Stimulated activated CD8-positive, alpha-beta memory T cell treated with anti-CD3 and anti-CD28 coated beads, Interleukin-4, amount 100 ng/mL, for 1 hour (primary cell): ENCODE data around the gene TAOK3.
"Not testable (repeated sequence)": the region's sequence is repeated elsewhere in the genome, so short reads cannot be mapped to it uniquely, and the experiment has no call there.

Source experiments
- DNase-seq, 2 donors: peaks; one replicate each; pipeline ENCODE4 v3.0.0-alpha.2; 2020; ENCODE audit warnings: low read depth in 2 of 2, low spot score in 1 of 2

Gene TAOK3

DNA sequence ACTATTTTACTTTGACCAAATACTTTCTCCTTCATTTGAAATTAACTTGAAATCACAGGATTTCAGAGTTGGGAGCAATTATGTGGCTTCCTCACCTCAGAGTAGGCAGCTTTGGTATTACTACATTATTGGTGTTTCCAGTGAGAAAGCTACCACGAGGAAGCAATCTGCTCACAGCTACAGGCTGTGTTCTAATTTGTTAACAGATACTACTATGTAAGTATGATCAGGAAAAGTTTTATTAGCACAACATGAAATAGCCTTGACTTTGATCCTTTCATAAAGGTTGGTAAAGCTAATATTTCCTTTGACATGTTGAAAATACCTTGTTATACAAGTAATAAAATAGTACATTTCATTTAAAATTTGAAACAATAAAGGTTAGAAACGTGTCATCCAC is 30.6 kb downstream of the TAOK3 start:
- no peak for DNase-seq

DNA sequence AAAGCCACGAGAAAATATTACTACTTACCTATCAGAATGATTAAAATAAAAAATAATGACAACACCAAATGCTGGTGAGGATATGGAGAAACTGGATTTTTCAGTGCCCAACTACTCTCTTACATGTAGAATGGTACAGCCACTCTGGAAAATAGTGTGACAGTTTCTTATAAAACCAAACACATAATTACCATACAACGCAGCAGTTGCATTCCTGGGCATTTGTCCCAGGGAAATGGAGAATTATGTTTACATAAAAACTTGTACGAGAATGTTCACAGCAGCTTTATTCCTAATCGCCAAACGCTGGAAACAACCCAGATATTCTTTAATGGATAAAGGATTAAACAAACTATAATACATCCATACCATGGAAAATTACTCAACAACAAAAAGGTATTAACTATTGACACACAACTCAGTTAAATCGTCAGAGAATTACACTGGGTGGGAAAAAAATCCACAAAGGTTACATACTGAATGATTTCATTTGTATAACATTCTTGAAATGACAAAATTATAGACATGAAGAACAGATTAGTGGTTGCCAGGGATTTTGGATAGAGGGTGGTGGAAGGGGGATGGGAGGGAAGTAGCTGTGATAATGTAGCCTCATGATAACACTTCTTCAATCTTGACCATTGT is 35.4 kb downstream of the TAOK3 start:
- DNase-seq, result no peak

DNA sequence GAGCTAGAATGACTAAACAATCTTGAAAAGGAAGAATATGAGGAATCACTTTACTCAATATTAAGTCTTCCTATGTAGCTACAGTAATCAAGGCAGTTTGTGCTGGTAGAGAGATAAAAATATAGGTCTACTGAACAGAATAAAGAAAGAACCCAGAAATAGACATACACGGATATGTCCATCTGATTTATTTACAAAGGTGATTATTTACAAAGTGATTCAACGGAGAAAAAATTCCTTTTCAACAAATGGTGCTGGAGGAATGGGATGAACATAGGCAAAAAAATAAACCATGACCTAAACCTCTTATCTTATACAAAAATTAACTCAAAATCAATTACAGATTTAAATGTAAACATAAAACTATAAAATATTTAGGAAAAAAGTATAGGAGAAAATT is 36.6 kb downstream of the TAOK3 start:
- no peak for DNase-seq

DNA sequence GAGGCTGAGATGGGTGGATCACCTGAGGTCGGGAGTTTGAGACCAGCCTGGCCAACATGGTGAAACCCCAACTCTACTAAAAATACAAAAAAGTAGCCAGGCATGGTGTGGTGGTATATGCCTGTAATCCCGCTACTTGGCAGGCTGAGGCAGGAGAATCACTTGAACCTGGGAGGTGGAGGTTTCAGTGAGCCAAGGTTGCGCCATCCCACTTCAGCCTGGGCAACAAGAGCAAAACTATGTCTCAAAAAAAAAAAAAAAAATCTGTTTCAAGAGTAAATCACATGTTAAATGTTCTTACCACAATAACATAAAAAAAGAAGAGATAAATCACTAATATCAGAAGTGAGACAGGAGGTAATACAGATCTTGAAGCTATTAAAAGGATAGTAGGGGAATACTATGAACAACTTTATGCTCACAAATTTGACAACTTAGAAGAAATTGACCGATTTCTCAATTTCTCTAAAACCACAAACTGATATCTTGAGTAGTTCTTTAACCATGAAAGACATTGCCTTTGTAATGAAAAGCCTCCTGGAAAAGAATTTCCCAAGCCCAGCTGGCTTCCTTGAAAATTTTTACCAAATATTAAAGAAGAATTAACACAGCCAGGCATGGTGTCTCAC is 37.7 kb downstream of the TAOK3 start:
- no peak for DNase-seq

DNA sequence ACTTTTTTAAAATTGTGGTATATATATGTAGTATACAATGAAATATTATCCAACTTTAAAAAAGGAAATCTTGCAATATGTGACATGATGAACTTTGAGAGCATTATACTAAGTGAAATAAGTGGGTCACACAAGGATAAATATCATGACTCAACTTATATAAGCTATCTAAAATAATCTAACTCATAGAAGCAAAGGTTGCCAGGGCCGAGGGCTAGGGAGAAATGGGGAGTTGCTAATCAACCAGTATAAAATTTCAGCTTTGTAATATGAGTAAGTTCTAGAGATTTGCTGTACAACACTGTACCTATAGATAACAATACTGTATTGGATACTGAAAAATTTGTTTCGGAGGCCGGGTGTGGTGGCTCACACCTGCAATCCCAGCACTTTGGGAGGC is 38.5 kb downstream of the TAOK3 start:
- DNase-seq, result no peak

DNA sequence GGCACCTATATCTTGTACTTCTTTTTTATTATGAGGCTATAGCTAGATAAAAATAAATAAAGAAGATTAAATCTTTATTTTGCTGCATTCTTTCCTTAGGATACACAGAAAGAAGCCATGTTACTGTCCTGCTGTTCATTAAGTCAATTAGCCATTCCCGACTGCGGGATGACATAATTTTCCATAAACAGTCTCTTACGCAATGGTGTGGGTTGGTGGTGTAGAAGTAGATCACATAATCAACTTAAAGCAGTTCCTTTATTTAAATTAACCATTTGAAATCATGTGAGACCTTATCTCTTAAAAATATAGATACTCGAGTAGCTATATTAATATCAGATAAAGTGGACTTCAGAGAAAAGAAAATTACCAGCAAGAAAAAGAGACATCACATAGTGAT is 40.2 kb downstream of the TAOK3 start:
- no peak for DNase-seq

DNA sequence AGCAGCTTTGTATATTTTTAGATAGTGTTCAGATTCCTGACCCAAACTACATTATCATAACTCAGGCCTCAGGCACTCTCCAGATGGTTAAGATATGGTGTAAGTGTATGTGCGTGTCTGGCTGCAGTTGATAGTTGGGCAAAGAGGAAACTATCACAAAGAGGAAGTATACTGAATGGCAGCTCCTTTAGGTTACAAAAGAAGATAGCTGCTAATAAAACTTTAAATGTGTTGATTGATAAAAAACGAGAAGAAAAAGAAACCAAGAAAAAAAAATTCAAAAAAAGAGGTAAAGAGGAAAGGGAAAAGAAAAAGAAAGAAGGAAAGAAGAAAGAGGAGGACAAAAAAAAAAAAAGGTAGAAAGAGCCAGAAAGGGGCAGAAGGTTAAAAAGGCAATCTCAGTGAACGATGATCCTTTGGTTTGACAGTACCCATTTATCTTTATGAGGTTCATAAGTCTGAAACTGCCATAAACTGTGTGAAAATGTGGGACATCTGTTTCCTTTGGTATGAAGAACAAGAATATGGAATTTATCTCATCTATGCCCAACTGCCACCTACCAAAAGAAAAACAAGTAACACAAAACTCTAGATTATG is 42.2 kb downstream of the TAOK3 start:
- no peak for DNase-seq

DNA sequence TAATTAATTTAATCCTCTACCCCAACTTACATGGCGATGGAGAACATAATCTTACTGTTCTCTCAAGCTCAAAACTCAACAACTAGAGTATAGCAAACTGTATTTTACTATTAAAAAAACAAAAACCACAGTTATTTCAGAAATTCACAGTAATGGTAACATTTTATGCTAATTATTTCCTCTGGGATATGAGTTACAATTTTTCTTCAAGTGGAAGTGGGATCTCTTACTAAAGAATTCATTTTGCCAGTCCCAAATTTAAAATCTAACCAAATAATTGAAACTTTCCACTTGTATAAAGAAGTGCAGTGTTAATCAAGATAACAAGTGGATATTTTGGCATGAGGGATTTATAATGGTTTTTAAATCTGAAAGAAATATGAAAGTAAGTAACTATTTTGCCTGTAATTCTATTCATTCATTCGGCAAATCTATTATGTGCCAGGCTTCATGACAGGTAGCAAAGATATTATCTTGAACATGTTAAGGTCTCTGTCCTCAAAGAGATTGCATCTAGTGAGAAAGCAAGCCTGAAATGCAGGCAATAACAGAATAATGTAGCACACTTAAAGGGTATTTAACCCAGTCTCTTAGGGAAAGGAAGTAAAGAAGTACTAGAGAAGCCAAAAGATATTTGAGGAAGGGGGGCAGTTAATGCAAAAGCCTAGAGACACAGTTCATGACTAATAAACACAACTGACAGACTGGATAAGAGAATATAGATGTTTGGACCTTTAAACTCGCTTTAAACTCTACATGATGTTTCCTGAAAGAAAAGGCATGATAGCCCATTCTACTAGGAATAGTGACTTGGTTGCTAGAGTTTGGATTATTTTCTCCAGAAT is 44.0 kb downstream of the TAOK3 start:
- DNase-seq, result no peak

DNA sequence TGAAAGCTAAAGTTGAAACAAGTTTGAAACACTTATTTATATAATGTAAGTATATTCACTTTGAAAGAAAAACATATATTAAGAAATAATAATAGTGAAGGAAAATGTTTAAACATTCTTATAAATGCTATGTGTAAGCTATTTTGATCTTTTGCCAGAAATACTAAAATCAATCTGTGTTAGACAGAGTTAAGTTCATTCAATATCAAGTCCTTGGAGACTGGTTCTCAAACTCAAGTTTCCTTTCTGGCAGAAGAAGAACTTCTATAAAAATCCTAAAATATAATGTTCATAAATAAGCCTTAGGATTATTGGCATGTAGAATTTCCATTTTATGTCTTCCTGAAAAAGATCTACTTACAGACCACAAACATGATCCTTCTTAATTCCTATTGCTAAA is 45.3 kb downstream of the TAOK3 start:
- DNase-seq, result no peak

DNA sequence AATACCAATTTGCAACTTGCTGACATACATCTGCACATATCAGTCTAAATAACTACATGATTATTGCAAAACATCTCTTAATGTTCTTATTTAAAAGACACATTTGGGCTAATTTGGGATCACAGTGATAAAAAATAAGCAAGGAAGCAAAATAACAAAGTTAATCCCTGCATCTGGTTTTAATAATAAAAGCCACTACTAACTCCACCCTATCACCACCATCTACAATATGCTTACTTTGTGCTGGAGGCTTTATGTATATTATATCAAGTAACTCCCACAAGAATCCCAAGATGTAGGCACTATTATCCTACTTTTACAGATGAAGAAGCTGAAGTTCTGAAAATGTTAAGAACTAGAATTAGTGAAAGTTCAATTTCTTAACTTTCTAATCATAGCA is 45.7 kb downstream of the TAOK3 start:
- DNase-seq, result no peak

DNA sequence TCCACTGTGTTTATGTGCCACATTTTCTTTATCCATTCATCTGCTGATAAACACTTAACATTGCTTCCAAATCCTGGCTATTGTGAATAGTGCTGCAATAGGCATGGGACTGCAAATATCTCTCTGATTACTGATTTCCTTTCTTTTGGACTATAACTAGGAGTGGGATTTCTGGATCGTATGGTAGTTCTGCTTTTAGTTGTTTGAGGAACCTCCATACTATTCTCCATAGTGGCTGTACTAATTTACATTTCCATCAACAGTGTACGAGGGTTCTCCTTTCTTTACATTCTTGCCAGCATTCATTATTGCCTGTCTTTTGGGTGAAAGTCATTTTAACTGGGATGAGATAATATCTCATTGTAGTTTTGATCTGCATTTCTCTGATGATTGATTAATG is 47.6 kb downstream of the TAOK3 start:
- DNase-seq, result no peak

DNA sequence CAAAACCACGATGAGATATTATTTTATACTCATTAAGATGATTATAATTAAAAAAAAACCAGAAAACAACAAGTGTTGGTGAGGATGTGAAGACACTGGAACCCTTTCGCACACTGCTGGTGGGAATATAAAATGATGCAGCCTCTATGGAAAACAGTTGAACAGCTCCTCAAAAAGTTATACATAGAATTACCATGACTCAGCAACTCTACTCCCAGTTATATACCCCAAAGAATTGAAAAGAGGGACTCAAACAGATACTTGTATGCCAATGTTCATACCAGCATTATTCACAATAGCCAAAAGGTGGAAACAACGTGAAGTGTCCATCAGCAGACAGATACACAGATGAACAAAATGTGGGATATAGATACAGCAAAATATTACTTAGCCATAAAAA is 53.1 kb downstream of the TAOK3 start:
- DNase-seq, result no peak

DNA sequence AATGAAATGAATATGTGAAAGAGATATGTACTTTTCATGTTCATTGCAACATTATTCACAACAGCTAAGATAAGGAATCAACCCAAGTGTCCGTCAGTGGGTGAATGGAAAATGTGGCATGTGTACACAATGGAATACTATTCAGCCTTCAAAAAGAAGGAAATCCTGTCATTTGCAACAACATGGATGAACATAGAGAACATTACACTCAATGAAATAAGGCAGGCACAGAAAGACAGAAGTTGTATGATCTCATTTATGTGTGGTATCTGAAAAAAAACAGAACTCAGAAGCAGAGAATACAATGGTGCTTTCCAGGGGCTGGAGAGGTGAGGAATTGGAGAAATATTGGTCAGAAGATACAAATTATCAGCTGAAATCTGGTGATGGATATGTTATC is 54.0 kb downstream of the TAOK3 start:
- no peak for DNase-seq

DNA sequence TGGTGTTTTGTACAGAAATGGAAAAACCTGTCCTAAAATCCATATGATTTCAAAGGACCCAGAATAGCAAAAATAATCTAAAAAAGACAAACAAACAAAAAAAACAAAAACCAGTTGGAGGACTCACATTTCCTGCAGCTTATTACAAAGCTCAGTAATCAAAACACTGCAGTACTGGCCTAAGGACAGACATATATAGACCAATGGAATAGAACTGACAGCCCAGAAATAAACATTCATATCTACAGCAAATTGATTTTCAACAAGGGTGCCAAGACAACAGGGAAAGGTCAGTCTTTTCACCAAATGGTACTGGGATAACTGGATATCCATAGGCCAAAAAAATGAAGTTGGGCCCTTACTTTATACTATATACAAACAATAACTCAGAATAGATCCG is 55.0 kb downstream of the TAOK3 start:
- DNase-seq, result no peak

DNA sequence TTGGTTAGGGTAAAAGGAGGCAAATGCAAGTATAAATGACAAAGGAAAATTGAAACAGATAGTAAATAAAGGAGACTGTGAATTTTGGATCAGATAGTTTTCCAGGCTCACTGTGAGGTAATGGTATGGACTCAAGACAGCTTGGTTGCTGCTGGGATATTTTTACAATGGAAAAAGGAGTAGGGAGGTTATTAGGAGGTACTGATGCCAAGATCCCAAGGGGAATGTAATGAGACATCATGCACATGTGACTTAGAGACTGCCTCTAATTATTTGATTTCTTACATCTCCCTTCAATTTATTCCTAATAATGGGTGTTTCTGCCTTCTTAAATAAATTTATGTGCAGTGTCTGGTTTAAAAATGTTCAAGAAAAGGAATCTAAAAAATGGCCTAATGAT is 56.9 kb downstream of the TAOK3 start:
- no peak for DNase-seq

DNA sequence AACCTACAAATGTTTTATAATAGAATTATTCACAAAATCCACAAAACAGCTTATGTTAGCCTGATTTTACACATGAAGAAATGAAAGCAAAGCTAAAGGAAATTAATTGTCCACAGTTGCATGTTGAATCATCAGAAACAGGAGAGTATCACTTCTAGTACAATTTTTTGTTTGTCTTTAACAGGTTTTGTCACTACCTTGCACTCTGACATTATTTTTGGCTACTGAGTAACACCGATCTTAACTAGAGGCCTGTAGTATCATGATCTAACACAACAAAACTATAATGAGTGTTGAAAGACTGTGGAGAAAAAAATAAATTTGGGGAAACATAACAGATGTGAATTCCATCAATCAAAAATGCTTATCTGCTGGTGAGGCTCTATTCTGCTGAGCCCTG is 60.1 kb downstream of the TAOK3 start:
- DNase-seq, result no peak

DNA sequence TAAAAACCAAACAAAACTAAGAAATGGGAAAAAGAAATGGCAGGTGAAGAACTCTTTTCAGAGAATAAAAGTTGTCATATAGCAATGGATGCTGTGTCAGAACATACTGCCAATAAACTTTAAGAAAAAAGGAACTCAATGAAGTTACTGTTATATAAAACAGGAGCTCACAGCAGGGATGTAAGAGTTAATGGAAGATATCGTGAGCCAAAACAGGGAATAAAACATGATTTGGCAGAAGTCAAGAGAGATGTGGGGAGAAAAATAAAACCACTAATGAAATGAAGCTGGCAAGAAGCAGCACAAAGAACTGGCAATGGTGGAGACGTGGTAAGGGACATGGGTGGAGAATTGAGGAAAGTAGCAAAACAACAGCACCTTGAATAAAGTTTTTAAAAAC is 61.0 kb downstream of the TAOK3 start:
- no peak for DNase-seq

DNA sequence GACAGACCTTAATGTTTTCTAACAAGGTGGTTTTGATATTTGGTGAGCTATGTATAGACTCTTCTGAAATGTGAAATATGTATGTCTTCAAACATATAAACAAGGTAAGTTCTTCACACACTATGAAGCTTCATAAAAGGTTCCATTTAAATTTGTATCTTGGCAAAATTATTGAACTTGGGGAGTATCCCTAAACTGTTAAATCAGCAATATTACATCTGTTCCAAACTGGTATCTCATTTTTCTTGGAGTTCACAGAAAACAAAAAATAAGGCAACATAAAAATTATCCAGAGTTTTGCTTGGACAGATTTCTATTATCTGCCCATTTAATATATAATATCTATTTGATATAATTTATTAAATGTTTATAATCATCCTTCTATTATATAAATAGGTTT is 62.4 kb downstream of the TAOK3 start:
- DNase-seq, result no peak

DNA sequence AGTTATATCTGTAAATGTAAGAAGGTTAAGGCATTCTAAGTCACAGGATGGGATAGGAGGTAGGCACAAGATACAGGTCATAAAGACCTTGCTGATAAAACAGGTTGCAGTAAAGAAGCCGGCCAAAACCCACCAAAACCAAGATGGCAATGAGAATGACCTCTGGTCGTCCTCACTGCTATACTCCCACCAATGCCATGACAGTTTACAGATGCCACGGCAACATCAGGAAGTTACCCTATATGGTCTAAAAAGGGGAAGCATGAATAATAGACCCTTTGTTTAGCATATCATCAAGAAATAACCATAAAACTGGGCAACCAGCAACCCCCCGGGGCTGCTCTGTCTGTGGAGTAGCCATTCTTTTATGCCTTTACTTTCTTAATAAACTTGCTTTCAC is 64.7 kb downstream of the TAOK3 start:
- DNase-seq, result not testable (repeated sequence)

DNA sequence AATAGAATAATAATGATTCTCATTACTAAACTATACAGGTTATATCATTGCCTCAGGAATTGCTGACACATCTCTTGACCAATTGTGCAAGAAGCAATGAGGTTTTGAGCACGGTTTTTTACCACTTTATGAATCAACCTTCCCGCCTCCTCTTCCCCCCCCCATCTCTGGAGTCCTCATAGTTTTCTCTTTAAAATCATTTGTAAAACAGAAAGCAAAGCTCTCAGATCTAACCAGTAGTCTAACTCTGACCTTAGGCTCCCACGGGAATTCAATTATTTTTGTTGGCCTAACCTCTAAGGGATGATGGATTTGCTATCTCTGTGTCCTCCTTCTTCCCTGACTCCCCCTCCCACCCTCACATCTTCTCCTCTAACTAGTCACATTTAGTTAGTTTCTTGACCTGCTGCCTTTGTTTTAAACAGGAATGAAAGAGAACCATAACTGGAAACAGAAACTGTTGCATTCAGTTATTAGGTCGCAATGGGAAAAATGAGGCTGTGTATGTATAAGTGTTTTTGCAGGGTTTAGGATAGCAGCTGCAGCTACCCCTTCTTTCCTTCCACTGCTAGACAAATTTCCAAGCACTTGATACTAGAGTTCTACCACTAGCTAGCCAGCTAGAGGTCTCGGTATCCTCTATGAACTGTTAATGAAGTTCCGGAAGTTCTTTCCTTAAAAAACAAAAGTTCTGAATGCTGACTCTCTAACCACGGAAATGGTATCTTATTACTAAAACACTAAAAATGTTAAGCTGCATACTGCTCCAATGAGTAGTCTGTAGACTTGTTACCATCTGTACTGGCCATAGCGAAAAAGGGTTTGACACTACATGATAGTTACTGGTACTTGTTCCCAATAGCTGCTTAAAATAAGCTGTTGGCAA is 65.4 kb downstream of the TAOK3 start:
- no peak for DNase-seq

DNA sequence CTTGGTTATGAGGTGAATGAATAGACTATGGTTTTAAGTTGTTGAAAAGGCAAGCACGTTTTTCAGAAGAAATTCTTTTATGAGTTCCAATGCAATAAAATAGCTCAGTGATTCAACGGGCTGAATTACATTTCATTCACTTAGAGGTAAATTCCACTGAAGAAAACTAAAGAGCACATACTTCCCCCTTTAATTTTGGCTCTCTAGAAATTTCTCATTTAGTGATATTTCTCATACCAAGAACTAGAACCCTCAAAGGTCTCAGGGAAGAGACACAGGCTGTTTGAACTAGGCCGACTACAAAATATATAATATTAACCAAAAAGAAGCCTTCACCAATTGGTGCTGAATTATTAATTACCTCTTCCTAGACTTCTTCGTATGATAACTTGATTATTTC is 68.6 kb downstream of the TAOK3 start:
- DNase-seq, result no peak
